HG03095 (cell line): Measurements from ENCODE around the gene SDC4.

Experiments used
- ATAC-seq: cut with Tn5 transposase; IDR thresholded peaks from one replicate; pipeline ENCODE4 v1.9.1; 2021; ENCODE audit warnings: moderate library complexity; ENCODE audit not compliant: unreplicated experiment

SDC4 gene

GRCh38 chr20:45344168-45344860 lies 3.9 kb downstream of the SDC4 start:
- ATAC-seq = no peak

GRCh38 chr20:45343532-45344167 lies 4.6 kb downstream of the SDC4 start:
- ATAC-seq = no peak

GRCh38 chr20:45342855-45343531 lies 5.2 kb downstream of the SDC4 start:
- ATAC-seq = no peak

- no peak for ATAC-seq
Measured at GRCh38 chr20:45341939-45342854, 6.0 kb downstream of the SDC4 start.

- ATAC-seq = no peak
Measured at GRCh38 chr20:45341579-45341938, 6.7 kb downstream of the SDC4 start.

- no peak for ATAC-seq
Measured at GRCh38 chr20:45340951-45341350, 7.3 kb downstream of the SDC4 start.

GRCh38 chr20:45340236-45340847 lies 7.9 kb downstream of the SDC4 start:
- no peak for ATAC-seq

GRCh38 chr20:45339799-45340198 lies 8.4 kb downstream of the SDC4 start:
- ATAC-seq = no peak

GRCh38 chr20:45339084-45339483 lies 9.1 kb downstream of the SDC4 start:
- no peak for ATAC-seq

- no peak for ATAC-seq
Measured at GRCh38 chr20:45338121-45339030, 9.8 kb downstream of the SDC4 start.

GRCh38 chr20:45337367-45338120 lies 10.7 kb downstream of the SDC4 start:
- ATAC-seq = no peak

- ATAC-seq = no peak
Measured at GRCh38 chr20:45336530-45337366, 11.5 kb downstream of the SDC4 start.

- ATAC-seq = no peak
Measured at GRCh38 chr20:45330476-45330875, 17.7 kb downstream of the SDC4 start.

GRCh38 chr20:45329497-45330319 lies 18.5 kb downstream of the SDC4 start:
- ATAC-seq = no peak

GRCh38 chr20:45328451-45328850 lies 19.8 kb downstream of the SDC4 start:
- no peak for ATAC-seq

- ATAC-seq = no peak
Measured at GRCh38 chr20:45325371-45325770, 22.9 kb downstream of the SDC4 start.

GRCh38 chr20:45323731-45324130 lies 24.5 kb downstream of the SDC4 start:
- no peak for ATAC-seq
